NT2/D1 (cell line): ENCODE data around the gene PPP1R37.

Experiments
- SUZ12 ChIP-seq: IDR thresholded peaks from 2 replicates; pipeline ENCODE4 v1.6.1; 2011; ENCODE audit not compliant: insufficient read length, insufficient read depth; ENCODE audit errors: extremely low read depth
- ZNF274 ChIP-seq: IDR thresholded peaks from 2 replicates; pipeline ENCODE4 v1.6.1; 2011; ENCODE audit warnings: mild to moderate bottlenecking, low read depth, low read length

DNA sequence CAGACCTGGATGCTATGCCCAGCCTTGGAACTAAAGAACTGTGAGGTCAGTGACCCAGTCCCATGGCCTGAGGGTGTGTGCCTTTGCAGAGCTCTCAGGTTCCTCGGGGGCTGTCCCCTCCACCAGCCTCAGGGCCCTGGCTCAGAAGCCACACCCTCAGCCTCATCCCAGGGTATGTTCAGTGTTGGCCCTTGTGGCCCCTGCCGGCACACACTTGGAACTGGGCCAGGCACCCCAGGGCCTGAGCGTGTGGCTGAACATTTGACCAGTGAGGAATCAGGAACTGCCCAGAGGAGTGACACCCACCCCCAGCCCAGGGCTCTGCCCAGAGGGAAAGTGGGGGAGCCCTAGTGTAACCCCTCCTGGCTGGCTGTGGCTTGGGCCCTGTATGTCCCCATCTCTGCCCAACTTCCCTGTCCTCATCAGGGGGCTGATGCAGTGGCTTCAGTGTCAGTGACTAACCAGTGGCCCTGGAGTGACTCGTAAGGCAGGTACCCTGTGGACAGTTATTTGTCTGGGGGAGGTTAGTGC lies 57.8 kb downstream of the PPP1R37 start:
- no peak for TF ChIP-seq SUZ12
- no peak for TF ChIP-seq ZNF274
